HepG2 (cell line): ENCODE data around the gene BBOF1. TPM values are rescaled to one million over a fixed set of nuclear protein-coding genes. Genes with fewer than 3 reads are reported as not detected.

Experiments
- BORCS8-MEF2B ChIP-seq: sonication (generic); formaldehyde crosslinking; IDR thresholded peaks from 2 replicates; pipeline ENCODE4 v1.8.0; 2022; ENCODE audit warnings: mild to moderate bottlenecking, missing genetic modification reagents
- BRD4 ChIP-seq: sonication (generic); formaldehyde crosslinking; IDR thresholded peaks from 2 replicates; pipeline ENCODE4 v1.4.0; 2020; ENCODE audit warnings: missing genetic modification reagents
- CBFB ChIP-seq: sonication (generic); formaldehyde crosslinking; IDR thresholded peaks from 2 replicates; pipeline ENCODE4 v1.4.0; 2020; ENCODE audit warnings: missing genetic modification reagents
- ETV5 ChIP-seq: IDR thresholded peaks from 2 replicates; pipeline ENCODE4 v1.6.1; 2018; ENCODE audit warnings: missing biosample characterization, missing genetic modification reagents, inconsistent platforms, borderline replicate concordance
- FOSL2 ChIP-seq: sonication (generic); formaldehyde crosslinking; IDR thresholded peaks from 2 replicates; pipeline ENCODE4 v1.4.0; 2020; ENCODE audit warnings: missing genetic modification reagents
- HNRNPK ChIP-seq: fragments of 200-400 bp; formaldehyde crosslinking; IDR thresholded peaks from 2 replicates; pipeline ENCODE4 v1.6.1; 2018; ENCODE audit warnings: low read length, low read depth, moderate library complexity, mild to moderate bottlenecking; ENCODE audit not compliant: poor library complexity, severe bottlenecking
- IKZF5 ChIP-seq: IDR thresholded peaks from 2 replicates; pipeline ENCODE4 v1.6.1; 2018; ENCODE audit warnings: missing genetic modification reagents, mild to moderate bottlenecking, missing compliant biosample characterization
- MAX ChIP-seq: IDR thresholded peaks from 2 replicates; pipeline ENCODE4 v1.6.1; 2012; ENCODE audit warnings: inconsistent platforms
- RARA ChIP-seq: IDR thresholded peaks from 2 replicates; pipeline ENCODE4 v1.6.1; 2016; ENCODE audit warnings: missing genetic modification reagents, missing compliant biosample characterization
- RERE ChIP-seq: IDR thresholded peaks from 2 replicates; pipeline ENCODE4 v1.6.1; 2016; ENCODE audit warnings: low read depth, missing genetic modification reagents, missing compliant biosample characterization
- REST ChIP-seq, 2 experiments: IDR thresholded peaks; 2 replicates each; pipeline ENCODE4 v1.6.1; 2011 to 2012; ENCODE audit warnings: low read length in 2 of 2, borderline replicate concordance in 1 of 2, low read depth in 1 of 2, mild to moderate bottlenecking in 1 of 2, moderate library complexity in 1 of 2
- YY1 ChIP-seq: IDR thresholded peaks from 2 replicates; pipeline ENCODE4 v1.6.1; 2011; ENCODE audit warnings: low read length, low read depth, moderate library complexity, mild to moderate bottlenecking; ENCODE audit not compliant: insufficient read depth, insufficient replicate concordance
- ZFP36L1 ChIP-seq: sonication (generic); formaldehyde crosslinking; IDR thresholded peaks from 2 replicates; pipeline ENCODE4 v1.8.0; 2022; ENCODE audit warnings: mild to moderate bottlenecking, missing genetic modification reagents, moderate library complexity
- ZFP37 ChIP-seq: sonication (generic); formaldehyde crosslinking; IDR thresholded peaks from 2 replicates; pipeline ENCODE4 v1.4.0; 2020; ENCODE audit warnings: missing genetic modification reagents, borderline replicate concordance
- ZNF251 ChIP-seq: sonication (generic); formaldehyde crosslinking; IDR thresholded peaks from 2 replicates; pipeline ENCODE4 v1.9.0; 2021; ENCODE audit warnings: mild to moderate bottlenecking, missing genetic modification reagents
- ZNF3 ChIP-seq: IDR thresholded peaks from 2 replicates; pipeline ENCODE4 v1.7.0; 2017; ENCODE audit warnings: inconsistent platforms
- ZNF710 ChIP-seq: sonication (generic); formaldehyde crosslinking; IDR thresholded peaks from 2 replicates; pipeline ENCODE4 v1.5.0; 2020; ENCODE audit warnings: mild to moderate bottlenecking, missing genetic modification reagents, borderline replicate concordance
- ZNF761 ChIP-seq: sonication (generic); formaldehyde crosslinking; conservative IDR thresholded peaks from 2 replicates; pipeline ENCODE4 v1.4.0; 2020; ENCODE audit warnings: mild to moderate bottlenecking, missing genetic modification reagents
- polyA plus RNA-seq, 8 experiments: library from polyadenylated mRNA; depleted of rRNA in 3 of 8; stranded (reverse) in 7 of 8; unstranded in 1 of 8; fragments of >200 nt; fragmentation: Illumina TruSeq in 4 of 8; extraction: Trizol in 4 of 8; gene quantifications; 2 replicates each; pipeline versions ENCODE4 v1.2.1 to v1.2.3, GENCODE V29; 2011 to 2016; ENCODE audit warnings: low read depth in 4 of 8, missing spikeins in 1 of 8, mixed read lengths in 1 of 8; ENCODE audit not compliant: insufficient read depth in 1 of 8
- total RNA-seq, 5 experiments: library from RNA; depleted of rRNA; stranded (reverse); fragments of >200 nt; fragmentation: Illumina TruSeq; extraction: Trizol; gene quantifications; 2 replicates each; pipeline ENCODE4 v1.2.3, GENCODE V29; 2016; ENCODE audit warnings: low read depth in 1 of 5

BBOF1 gene
- total and polyA plus RNA-seq, 2 of the 13 experiments (the other 11 are each of a cell fraction or from before 2014, with no cell fraction given): 1.6 to 2.3 TPM

GRCh38 chr14:73996731-73997107 is 22.4 kb upstream of the BBOF1 start (continued):
- TF ChIP-seq IKZF5 (CRISPR knock-in tag) (peak; percentile 79), BRD4 (peak; percentile 14; the same call in 1 of the 2 replicates), FOSL2 (CRISPR knock-in tag) (peak; percentile 77), MAX (0 out of 2 replicates have a peak, but pooled peaks have one; percentile 27), CBFB (no peak), ZFP36L1 (CRISPR knock-in tag) (no peak), BORCS8-MEF2B (CRISPR knock-in tag) (peak; percentile 59; the same call in 1 of the 2 replicates), ZNF3 (CRISPR knock-in tag) (no peak), RERE (CRISPR knock-in tag) (0 out of 2 replicates have a peak, but pooled peaks have one; percentile 39), REST (IDR thresholded peaks at IDR 0.05; ENCODE audit: borderline replicate concordance in 1 of 2, low read depth in 1 of 2, low read length in 2 of 2) (no peak), ZFP37 (CRISPR knock-in tag) (no peak), ZNF761 (CRISPR knock-in tag) (no peak), YY1 (no peak), RARA (CRISPR knock-in tag) (peak; percentile 95), ZNF710 (CRISPR knock-in tag) (peak; percentile 55; the same call in 1 of the 2 replicates), ZNF251 (no peak), HNRNPK (no peak), ETV5 (CRISPR knock-in tag) (peak; percentile 17; the same call in 1 of the 2 replicates)
